ENCODE results near the gene FILIP1.

The FILIP1 gene

GRCh38 chr6:75491291-75491690 is 2.3 kb downstream of the FILIP1 start:
- no peak for DNase-seq

DNA sequence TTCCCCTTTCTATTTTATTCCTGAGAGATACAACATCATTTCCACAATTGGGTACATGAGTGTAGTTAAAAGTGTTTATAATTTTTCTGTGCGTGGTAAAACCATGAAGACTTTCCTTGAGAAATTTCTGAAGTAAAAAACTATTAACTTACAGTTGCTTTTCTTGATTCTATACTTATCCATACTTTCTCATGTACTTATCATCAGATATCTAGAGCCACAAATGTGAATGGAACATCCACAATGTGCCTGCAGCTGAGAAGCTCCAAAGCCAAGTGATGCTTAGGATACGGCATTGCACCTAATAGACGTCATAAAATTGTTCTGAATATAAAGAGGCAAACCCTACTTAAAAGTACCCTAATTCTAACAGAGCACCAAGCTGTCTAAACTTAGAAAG is 2.9 kb downstream of the FILIP1 start:
- no peak for DNase-seq

GRCh38 chr6:75489025-75489424 is 4.6 kb downstream of the FILIP1 start:
- no peak for DNase-seq

DNA sequence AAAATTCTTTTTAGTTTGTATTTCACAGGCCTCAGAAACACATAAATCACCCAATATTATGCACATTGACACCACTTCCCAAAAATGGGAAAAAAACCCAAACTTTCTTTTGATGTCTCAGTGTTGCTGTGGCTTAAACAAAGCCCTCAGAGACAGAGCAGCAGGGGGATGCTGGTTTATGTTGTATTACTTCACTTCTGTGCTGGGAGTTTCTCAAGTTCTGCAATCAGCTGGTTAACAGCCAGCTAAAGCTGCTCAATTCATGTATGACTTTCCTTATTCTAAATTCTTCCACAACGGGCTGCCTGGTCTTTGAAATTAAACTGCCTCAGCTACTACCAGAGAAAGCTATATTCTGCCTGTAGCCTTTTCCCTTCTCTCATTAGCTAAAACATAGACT is 5.6 kb downstream of the FILIP1 start:
- DNase-seq, result no peak

GRCh38 chr6:75486850-75487518 is 6.6 kb downstream of the FILIP1 start:
- DNase-seq, result no peak

DNA sequence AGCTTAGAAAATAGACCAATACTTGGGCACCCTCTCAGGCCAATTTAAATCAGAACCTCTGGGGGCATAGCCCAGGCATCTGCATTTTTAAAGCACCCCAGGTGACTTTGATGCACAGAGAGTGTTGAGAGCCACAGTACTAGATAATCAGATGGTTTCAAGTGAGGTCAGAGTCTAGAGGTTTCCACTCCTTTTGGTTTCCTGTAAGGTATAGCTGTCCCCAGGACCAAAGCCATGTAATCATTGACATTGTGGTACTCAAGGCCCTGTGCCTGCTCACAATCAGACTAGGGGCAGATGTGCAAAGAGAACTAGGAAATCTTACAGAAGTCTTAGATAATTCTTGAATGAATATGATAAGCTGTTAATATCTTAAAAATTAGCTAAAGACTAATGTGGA is 9.1 kb downstream of the FILIP1 start:
- DNase-seq, result no peak

- no peak for DNase-seq
These were observed 10.3 kb downstream of the FILIP1 start for GRCh38 chr6:75483136-75483952.

GRCh38 chr6:75481936-75482593 is 11.5 kb downstream of the FILIP1 start:
- no peak for DNase-seq

DNA sequence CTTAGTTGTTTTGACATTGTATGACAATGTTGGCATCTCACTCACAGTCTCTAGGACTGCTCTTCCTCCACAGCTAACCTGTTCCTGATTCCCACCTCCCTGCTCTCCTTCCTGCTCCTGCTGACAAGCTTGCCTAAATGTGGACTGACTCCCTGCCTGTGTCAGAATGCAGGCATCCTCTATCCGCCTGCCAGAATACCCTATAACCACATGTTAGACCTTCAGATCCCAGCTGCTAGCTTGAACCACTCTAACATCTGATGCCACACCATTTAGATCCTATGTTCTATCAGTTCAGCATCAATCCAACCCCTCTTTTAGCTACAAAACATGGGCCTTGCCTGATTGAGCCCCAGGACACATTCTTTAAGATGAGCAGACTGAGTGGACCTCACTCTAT is 12.2 kb downstream of the FILIP1 start:
- DNase-seq, result no peak

DNA sequence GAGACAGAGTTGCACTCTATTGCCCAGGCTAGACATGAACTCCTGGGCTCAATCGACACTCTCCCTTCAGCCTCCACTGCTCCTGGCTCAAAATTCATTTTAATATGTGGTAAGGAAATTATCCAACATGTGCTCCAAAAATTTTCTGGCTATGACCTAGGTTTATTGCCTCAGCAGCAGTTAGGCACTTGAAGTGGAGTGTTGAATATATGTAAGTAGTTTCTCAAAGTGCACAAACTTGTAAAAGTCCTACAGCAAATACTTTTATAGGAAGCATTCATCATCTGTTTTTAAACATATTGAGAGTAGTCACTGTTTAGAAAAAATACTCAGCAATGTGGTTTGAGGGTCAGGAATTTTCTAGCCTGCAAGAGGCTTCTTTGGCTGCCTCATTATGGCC is 13.2 kb downstream of the FILIP1 start:
- no peak for DNase-seq

GRCh38 chr6:75479712-75480111 is 13.9 kb downstream of the FILIP1 start:
- DNase-seq, result no peak

DNA sequence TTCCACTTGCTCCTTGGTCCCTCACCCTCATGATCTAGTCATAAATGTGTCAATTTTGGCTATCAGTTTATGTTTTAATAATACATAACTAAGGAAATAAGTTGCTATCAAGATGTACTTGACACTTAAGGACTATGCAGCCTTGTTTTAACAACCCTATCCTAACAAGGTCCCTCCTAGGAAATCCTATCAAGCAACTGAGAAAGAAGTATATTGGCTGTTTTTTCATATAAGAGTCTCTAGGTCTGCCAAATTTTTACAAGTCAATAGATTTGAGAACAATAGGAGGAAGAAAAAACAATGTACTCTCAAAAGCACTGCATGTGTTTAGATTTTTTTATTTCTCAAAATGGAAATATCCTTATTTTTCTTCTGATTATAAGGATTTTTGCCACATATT is 14.7 kb downstream of the FILIP1 start:
- no peak for DNase-seq

GRCh38 chr6:75472885-75473284 is 20.7 kb downstream of the FILIP1 start:
- DNase-seq, result no peak

DNA sequence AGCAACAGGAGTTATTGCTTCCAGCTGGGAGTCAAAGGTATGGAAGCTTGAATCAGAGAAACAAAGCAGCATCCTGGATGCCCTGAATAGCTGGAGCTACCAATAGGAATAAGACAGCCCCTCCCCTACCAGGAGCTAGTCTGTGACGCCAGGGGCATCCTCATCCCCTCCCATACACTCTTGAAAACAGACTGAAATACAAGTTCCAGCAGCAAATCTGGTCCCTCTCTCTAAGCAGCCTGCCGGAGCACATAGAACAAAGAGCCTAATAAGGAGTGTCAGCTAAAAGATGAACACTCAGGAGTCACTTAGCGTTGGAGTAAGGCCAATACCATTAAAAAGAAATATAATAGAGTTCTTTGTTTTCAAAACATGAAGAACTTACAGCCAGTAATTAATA is 25.6 kb downstream of the FILIP1 start:
- no peak for DNase-seq

DNA sequence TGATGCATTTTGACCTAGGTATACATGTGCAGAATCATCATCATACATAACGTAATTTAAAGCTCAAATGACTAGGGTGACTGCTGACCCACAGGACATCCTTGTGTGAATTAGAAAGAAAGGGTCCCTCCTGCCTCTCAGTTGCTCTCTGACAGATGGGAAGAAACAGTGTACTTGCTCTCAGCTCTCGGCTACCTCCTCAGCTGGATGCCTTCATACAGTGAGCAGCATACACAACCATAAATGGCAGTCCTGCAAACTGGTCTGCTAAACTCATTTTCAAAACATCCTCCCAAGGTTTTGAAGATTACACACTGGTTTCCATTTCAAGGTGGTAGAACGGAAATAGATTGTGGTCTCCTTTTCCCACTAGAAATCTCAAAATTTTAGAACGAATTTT is 26.3 kb downstream of the FILIP1 start:
- DNase-seq, result no peak

DNA sequence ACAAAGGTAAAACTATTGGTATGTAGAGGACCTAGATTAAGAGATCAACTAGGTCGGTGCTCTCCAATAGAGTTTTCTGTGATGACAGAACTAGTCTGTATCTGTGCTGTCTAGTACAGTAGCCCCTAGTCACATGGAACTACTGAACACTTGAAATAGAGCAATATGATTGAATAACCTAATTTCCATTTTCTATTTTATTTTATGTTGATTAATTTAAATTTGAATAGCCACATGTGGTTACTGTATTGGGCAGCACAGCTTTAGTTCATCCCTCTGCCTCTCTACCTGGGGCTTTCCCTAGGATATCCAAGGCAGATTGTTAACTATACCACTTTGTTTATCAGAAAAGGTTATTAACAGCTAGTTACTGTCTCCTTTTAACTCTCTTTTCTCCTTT is 27.0 kb downstream of the FILIP1 start:
- DNase-seq, result no peak

GRCh38 chr6:75463908-75464307 is 29.7 kb downstream of the FILIP1 start:
- DNase-seq, result no peak

- no peak for DNase-seq
These were observed 30.5 kb downstream of the FILIP1 start for GRCh38 chr6:75463061-75463460.

DNA sequence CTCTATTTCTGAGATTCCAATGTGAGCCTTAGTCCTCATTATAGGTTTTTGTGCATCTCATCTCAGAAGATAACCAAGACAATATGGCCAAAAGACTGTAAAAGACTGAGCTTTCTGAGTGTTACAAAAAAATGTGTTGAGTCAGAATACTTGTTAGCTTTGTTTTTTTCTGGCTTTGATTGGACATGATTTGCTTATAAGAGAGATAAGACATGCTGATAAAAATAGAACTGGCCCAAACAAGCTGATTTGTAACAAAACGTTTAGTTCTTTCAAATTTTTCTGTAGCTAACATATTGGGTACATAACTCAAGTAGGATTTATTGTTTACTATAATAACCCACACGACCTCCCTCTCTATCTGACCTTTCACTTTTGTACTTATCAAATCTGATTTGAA is 32.9 kb downstream of the FILIP1 start:
- no peak for DNase-seq

GRCh38 chr6:75458895-75459294 is 34.7 kb downstream of the FILIP1 start:
- no peak for DNase-seq

GRCh38 chr6:75450903-75451302 is 42.7 kb downstream of the FILIP1 start:
- DNase-seq, result no peak

GRCh38 chr6:75449630-75450206 is 43.9 kb downstream of the FILIP1 start:
- no peak for DNase-seq

GRCh38 chr6:75446241-75446880 is 47.2 kb downstream of the FILIP1 start:
- no peak for DNase-seq

Measured in left hindlimb (tissue), 1 donor.